Measurements from ENCODE around the gene OR8D2.

Gene OR8D2

DNA sequence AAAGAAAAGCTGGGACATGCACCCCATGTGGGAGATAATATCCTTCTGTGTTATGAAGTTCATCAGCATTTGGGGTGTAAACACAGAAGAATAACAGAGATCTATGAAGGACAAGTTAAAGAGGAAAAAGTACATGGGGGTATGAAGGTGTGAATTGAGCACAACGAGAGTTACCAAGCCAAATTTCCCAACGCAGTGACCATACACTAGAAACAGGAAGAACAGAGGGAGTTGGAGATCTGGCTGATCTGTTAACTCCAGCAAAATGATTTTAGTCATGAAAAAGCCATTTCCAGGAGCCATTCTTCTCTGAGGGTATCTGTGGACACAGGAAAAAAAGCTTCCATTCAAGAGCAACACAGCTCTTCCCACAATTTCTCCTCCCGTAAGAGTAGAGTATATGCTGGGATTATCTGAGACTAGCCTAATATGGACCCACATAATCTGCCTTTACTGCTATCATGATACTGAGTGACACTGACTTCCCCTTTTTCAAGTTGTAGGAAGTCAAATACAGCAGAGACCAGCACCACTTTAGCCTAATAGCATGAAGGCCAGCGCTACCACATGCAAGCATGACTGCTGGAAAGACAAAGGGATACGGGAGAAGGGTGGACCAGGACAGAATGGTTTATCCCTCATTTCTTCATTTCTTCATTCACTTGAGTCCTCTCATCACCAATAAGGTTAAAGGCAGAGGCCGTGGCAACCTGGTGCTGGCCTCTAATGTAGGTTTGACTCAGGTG lies 19.6 kb upstream of the OR8D2 start:
- Histone ChIP-seq H3K36me3 (no peaks in the 10 kb centered on the region), H3K9me3 (ENCODE audit: severe bottlenecking) (no peaks in the 10 kb centered on the region), H3K27ac (no peak overlapping the region), H3K4me3 (ENCODE audit: low read depth, low read length) (no peak overlapping the region), H3K27me3 (ENCODE audit: insufficient read depth, low read depth, severe bottlenecking) (no peaks in the 10 kb centered on the region)
- TF ChIP-seq, protein P1, sequence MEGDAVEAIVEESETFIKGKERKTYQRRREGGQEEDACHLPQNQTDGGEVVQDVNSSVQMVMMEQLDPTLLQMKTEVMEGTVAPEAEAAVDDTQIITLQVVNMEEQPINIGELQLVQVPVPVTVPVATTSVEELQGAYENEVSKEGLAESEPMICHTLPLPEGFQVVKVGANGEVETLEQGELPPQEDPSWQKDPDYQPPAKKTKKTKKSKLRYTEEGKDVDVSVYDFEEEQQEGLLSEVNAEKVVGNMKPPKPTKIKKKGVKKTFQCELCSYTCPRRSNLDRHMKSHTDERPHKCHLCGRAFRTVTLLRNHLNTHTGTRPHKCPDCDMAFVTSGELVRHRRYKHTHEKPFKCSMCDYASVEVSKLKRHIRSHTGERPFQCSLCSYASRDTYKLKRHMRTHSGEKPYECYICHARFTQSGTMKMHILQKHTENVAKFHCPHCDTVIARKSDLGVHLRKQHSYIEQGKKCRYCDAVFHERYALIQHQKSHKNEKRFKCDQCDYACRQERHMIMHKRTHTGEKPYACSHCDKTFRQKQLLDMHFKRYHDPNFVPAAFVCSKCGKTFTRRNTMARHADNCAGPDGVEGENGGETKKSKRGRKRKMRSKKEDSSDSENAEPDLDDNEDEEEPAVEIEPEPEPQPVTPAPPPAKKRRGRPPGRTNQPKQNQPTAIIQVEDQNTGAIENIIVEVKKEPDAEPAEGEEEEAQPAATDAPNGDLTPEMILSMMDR (IDR thresholded peaks at IDR 0.05; ENCODE audit: low read depth, low read length): no peak
- no peak for DNase-seq

- Histone ChIP-seq H3K4me3 (ENCODE audit: low read depth, low read length) (no peak overlapping the region), H3K27me3 (ENCODE audit: insufficient read depth, low read depth, severe bottlenecking) (no peaks in the 10 kb centered on the region), H3K36me3 (no peaks in the 10 kb centered on the region), H3K27ac (no peak overlapping the region), H3K9me3 (ENCODE audit: severe bottlenecking) (no peaks in the 10 kb centered on the region)
- TF ChIP-seq, protein P1 (IDR thresholded peaks at IDR 0.05; ENCODE audit: low read depth, low read length): no peak
- no peak for DNase-seq
Observed at GRCh38 chr11:124331873-124332272, 11.9 kb upstream of the OR8D2 start.

GRCh38 chr11:124329787-124330478 lies 9.9 kb upstream of the OR8D2 start:
- Histone ChIP-seq H3K27me3 (ENCODE audit: insufficient read depth, low read depth, severe bottlenecking) (no peaks in the 10 kb centered on the region), H3K36me3 (no peaks in the 10 kb centered on the region), H3K27ac (no peak overlapping the region), H3K4me3 (ENCODE audit: low read depth, low read length) (no peak overlapping the region), H3K9me3 (ENCODE audit: severe bottlenecking) (no peaks in the 10 kb centered on the region)
- TF ChIP-seq, protein P1 (IDR thresholded peaks at IDR 0.05; ENCODE audit: low read depth, low read length): no peak
- DNase-seq: no peak

- Histone ChIP-seq H3K27ac (no peak overlapping the region), H3K9me3 (ENCODE audit: severe bottlenecking) (no peaks in the 10 kb centered on the region), H3K27me3 (ENCODE audit: insufficient read depth, low read depth, severe bottlenecking) (no peaks in the 10 kb centered on the region), H3K36me3 (no peaks in the 10 kb centered on the region), H3K4me3 (ENCODE audit: low read depth, low read length) (no peak overlapping the region)
- DNase-seq: no peak
- TF ChIP-seq, protein P1 (IDR thresholded peaks at IDR 0.05; ENCODE audit: low read depth, low read length): no peak
Observed at GRCh38 chr11:124327775-124328174, 7.8 kb upstream of the OR8D2 start.

GRCh38 chr11:124322356-124322755 lies 2.4 kb upstream of the OR8D2 start:
- Histone ChIP-seq H3K27ac (no peak overlapping the region), H3K4me3 (ENCODE audit: low read depth, low read length) (no peak overlapping the region), H3K27me3 (ENCODE audit: insufficient read depth, low read depth, severe bottlenecking) (no peaks in the 10 kb centered on the region), H3K9me3 (ENCODE audit: severe bottlenecking) (no peaks in the 10 kb centered on the region), H3K36me3 (no peaks in the 10 kb centered on the region)
- no peak for DNase-seq
- TF ChIP-seq, protein P1 (IDR thresholded peaks at IDR 0.05; ENCODE audit: low read depth, low read length): no peak

Measured in WERI-Rb-1 (cell line).